ENCODE measurements around the gene DOCK8. TPM values are rescaled to one million over a fixed set of nuclear protein-coding genes. Genes with fewer than 3 reads are reported as not detected.

Gene DOCK8
- polyA plus RNA-seq, 3 donors: 12.4 to 14.8 (median 12.9) TPM

GRCh38 chr9:495739-496138 is 281.1 kb downstream of the DOCK8 start:
- DNase-seq: no peak

DNA sequence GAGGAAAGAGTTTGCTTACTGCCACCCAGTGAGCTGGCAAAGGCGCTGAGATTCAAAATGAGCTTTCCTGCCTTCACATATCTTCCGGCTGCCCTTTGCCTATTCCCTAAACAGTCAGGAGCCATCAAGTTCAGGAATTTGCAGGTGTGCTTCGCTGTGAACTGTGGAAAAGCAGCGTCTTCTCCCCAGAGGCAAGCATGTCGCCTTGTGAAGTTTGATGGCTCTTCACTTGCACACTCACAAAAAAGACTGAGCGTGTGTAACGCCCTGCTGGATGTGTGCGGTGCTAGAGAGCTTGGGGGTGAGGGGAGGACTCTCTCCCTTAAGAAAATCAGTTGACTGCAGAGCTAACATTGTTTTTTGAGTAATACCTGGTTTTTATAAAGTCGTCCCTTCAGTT is 288.7 kb downstream of the DOCK8 start:
- no peak for DNase-seq

DNA sequence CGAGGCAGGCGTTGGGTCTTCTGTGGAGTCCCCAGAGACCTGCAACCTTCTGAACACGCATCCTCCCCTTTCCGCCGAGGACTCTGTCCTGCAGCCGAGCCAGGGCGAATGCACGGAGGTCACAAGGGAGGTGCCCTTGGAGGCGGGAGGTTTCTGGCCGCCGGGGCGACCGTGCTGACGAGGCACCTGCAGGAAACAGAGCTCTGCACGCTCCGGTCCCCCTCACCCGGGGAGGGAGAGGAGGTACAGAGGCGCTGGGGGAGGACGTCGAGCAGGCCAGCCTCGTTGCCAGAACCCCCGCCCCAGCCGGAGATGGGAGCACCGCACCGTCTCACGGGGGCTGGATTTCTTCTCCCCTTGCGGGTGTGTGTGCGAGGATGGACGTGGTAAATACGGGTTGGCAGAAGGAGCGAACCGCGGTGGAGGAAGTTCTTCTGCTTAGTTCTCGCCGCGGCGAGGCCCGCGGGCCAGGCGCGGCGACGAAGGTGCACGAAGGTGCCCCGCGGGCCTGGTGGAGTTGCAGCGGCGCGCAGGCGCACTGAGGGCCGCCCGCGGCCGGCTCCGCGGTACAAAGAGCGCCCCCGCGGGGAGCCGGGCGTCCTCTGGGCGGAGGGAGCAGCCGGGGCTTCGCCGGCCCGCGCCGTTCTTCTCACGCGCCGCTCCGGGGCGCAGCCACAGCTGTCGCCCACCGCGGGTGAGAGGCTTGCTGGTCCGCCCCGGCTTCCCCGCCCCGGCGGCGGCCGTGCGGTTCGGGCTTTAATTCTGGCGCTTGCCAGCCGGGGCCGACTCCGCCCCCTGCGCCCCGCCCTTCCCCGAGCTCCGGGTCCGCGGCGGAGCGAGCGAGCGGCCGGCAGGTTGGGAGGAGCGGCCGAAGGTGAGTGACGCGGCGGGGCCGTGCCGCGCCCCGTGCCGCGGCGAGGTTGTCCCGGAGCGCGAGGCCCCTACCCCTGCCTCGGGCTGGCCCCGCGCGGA is 289.5 kb downstream of the DOCK8 start, which contains the start of gene KANK1:
Gene KANK1, plus strand, starts transcription at position 815 of the 972 bp plus-strand sequence.
- DNase-seq: peak; percentile 78

DNA sequence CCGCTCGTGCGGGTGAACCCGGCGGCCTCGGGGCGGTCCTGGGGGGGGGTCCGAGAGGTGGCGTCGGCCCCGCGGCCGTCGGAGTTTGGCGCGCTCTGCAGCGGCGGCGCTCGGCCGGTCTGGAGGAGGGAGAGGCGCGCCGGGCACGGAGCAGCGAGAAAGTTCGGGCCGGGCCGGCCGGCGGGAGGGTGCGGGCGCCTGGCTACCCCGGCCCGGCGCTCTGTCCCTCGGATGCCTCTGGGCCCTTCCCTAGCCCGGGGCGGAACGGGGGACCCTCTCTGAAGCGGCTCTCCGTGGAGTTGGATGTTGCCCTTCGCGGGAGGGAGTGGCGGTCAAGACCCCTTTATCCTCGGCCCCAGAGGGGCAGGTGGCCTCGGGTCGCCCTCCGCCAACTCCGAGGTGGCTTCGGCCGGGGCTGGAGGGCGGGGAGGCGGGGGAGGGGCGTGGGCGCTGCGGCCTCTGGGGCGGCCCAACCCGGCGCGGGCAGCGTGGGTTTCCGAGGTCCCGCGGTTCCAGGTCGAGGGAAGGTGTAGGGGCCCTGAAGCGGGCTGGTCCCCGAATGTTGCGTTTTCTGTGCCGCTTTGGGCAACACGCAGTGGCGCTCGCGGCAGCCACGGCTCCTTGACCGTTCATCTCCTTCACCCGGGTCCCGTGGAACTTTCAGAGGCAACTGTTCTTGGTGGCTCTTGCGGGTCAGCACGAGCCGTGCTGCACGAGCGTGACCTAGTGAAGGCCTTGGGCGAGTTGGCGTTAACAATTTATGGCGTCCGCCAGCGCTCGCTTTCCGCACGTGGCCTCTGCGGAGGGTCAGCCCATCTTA is 290.5 kb downstream of the DOCK8 start:
- DNase-seq: no peak

- no peak for DNase-seq
Measured at GRCh38 chr9:505741-506059, 291.0 kb downstream of the DOCK8 start.

DNA sequence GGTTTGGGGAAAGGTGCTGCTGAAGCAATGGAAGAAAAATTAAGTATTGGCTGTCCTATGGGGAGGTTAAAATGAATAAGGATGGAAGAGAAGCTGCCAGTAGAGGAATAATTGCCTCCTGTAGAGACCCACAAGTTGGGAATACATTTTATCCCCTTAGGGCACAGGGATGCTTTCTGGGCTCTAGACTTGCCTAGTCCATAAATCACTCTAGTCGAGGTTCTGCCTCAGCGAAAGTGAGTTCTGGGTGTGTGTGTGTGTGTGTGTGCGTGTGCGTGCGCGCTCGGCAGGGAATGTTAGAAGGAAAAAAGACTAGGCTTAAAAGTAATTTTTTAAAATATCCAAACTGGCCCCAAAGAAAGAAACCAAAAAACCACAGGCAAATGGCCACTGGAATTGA is 291.6 kb downstream of the DOCK8 start:
- no peak for DNase-seq

GRCh38 chr9:511861-512260 is 297.2 kb downstream of the DOCK8 start:
- no peak for DNase-seq

- DNase-seq: no peak
Measured at GRCh38 chr9:512555-513272, 298.0 kb downstream of the DOCK8 start.

Other genes starting within 250 kb of the DOCK8 start
- 10 to 100 TPM; 23.9 to 36.1 (median 35.4) TPM for gene WASHC1, start 185.4 kb upstream of the DOCK8 start, polyA plus RNA-seq (ENCODE audit: insufficient read length in 3 of 3)
- gene FOXD4, start 96.4 kb upstream of the DOCK8 start, polyA plus RNA-seq (ENCODE audit: insufficient read length in 3 of 3): under 1 TPM; 0.26 to 0.73 (median 0.42) TPM
- 10 to 100 TPM; 58.3 to 67.9 (median 67.6) TPM for gene ZNG1A, start 35.8 kb upstream of the DOCK8 start, polyA plus RNA-seq (ENCODE audit: insufficient read length in 3 of 3)

Data from renal pelvis (tissue), 4 donors.